H9 (cell line): ENCODE measurements around the gene DNAJC24. TPM values are rescaled to one million over a fixed set of nuclear protein-coding genes. Genes with fewer than 3 reads are reported as not detected.

Experiments used
- DNase-seq: peaks from one replicate; pipeline ENCODE4 v3.0.0-alpha.2; 2017
- H2AFZ ChIP-seq: one replicate; pipeline ENCODE4 v1.6.1; 2013; ENCODE audit warnings: mild to moderate bottlenecking, low read length, control low read depth, moderate library complexity
- H2AK5ac ChIP-seq: 2 replicates; pipeline ENCODE4 v1.6.1; 2013; ENCODE audit warnings: low read length, control low read depth, mixed read lengths; ENCODE audit not compliant: insufficient read length
- H2BK120ac ChIP-seq: one replicate; pipeline ENCODE4 v1.6.1; 2013; ENCODE audit warnings: low read depth, mild to moderate bottlenecking, low read length, control low read depth, inconsistent platforms; ENCODE audit not compliant: poor library complexity, severe bottlenecking
- H2BK12ac ChIP-seq: 2 replicates; pipeline ENCODE4 v1.6.1; 2013; ENCODE audit warnings: low read length, control low read depth, mixed read lengths, low read depth; ENCODE audit not compliant: insufficient read length
- H2BK15ac ChIP-seq: 2 replicates; pipeline ENCODE4 v1.6.1; 2013; ENCODE audit warnings: low read depth, low read length, control low read depth
- H2BK20ac ChIP-seq: one replicate; pipeline ENCODE4 v1.6.1; 2013; ENCODE audit warnings: low read depth, mild to moderate bottlenecking, low read length, control low read depth, inconsistent platforms; ENCODE audit not compliant: poor library complexity, severe bottlenecking
- H2BK5ac ChIP-seq: 2 replicates; pipeline ENCODE4 v1.6.1; 2013; ENCODE audit warnings: low read length, control low read depth, mixed read lengths; ENCODE audit not compliant: insufficient read length
- H3K14ac ChIP-seq: 2 replicates; pipeline ENCODE4 v1.6.1; 2013; ENCODE audit warnings: low read length, control low read depth; ENCODE audit not compliant: insufficient read depth
- H3K18ac ChIP-seq: 2 replicates; pipeline ENCODE4 v1.6.1; 2013; ENCODE audit warnings: low read depth, mild to moderate bottlenecking, mixed read lengths, low read length, control low read depth; ENCODE audit not compliant: insufficient read length
- H3K23ac ChIP-seq: 2 replicates; pipeline ENCODE4 v1.6.1; 2013; ENCODE audit warnings: low read length, control low read depth, mixed read lengths, low read depth; ENCODE audit not compliant: insufficient read length
- H3K23me2 ChIP-seq: 2 replicates; pipeline ENCODE4 v1.6.1; 2013; ENCODE audit warnings: low read depth, mild to moderate bottlenecking, mixed read lengths, low read length, control low read depth; ENCODE audit not compliant: insufficient read length, poor library complexity, severe bottlenecking
- H3K27ac ChIP-seq: 2 replicates; pipeline ENCODE4 v1.5.1; 2013; ENCODE audit warnings: low read length, control low read depth, mixed read lengths, low read depth; ENCODE audit not compliant: insufficient read length
- H3K27me3 ChIP-seq: 2 replicates; pipeline ENCODE4 v1.6.1; 2013; ENCODE audit warnings: low read length, control low read depth, inconsistent platforms; ENCODE audit not compliant: insufficient read depth
- H3K4ac ChIP-seq: 2 replicates; pipeline ENCODE4 v1.6.1; 2013; ENCODE audit warnings: low read depth, mild to moderate bottlenecking, control low read depth, inconsistent platforms, low read length, moderate library complexity
- H3K4me1 ChIP-seq: 2 replicates; pipeline ENCODE4 v1.6.1; 2013; ENCODE audit warnings: low read length, control low read depth, inconsistent platforms; ENCODE audit not compliant: insufficient read depth
- H3K4me2 ChIP-seq: 2 replicates; pipeline ENCODE4 v1.6.1; 2013; ENCODE audit warnings: low read length, control low read depth, mixed read lengths; ENCODE audit not compliant: insufficient read length, insufficient read depth
- H3K56ac ChIP-seq: 2 replicates; pipeline ENCODE4 v1.6.1; 2013; ENCODE audit warnings: low read depth, mild to moderate bottlenecking, mixed read lengths, low read length, control low read depth; ENCODE audit not compliant: insufficient read length
- H3K79me1 ChIP-seq: 2 replicates; pipeline ENCODE4 v1.6.1; 2013; ENCODE audit warnings: low read depth, mild to moderate bottlenecking, moderate library complexity, low read length, control low read depth, inconsistent platforms; ENCODE audit not compliant: insufficient read depth, poor library complexity, severe bottlenecking
- H3K79me2 ChIP-seq: 2 replicates; pipeline ENCODE4 v1.6.1; 2013; ENCODE audit warnings: low read length, control low read depth, inconsistent platforms; ENCODE audit not compliant: insufficient read depth
- H3K9ac ChIP-seq: 2 replicates; pipeline ENCODE4 v1.6.1; 2013; ENCODE audit warnings: low read length, control low read depth, mixed read lengths; ENCODE audit not compliant: insufficient read length; ENCODE audit errors: extremely low read depth
- H3K9me3 ChIP-seq: one replicate; pipeline ENCODE4 v1.6.1; 2013; ENCODE audit warnings: low read depth, low read length, inconsistent platforms; ENCODE audit not compliant: control insufficient read depth
- H3T11ph ChIP-seq: one replicate; pipeline ENCODE4 v1.6.1; 2013; ENCODE audit warnings: mild to moderate bottlenecking, low read length, control low read depth, inconsistent platforms
- H4K20me1 ChIP-seq: one replicate; pipeline ENCODE4 v1.6.1; 2013; ENCODE audit not compliant: control insufficient read depth, insufficient read length, insufficient read depth
- H4K5ac ChIP-seq: 2 replicates; pipeline ENCODE4 v1.6.1; 2013; ENCODE audit warnings: low read depth, mild to moderate bottlenecking, mixed read lengths, low read length, control low read depth; ENCODE audit not compliant: insufficient read length
- H4K8ac ChIP-seq: replicated peaks from 2 replicates; pipeline ENCODE4 v1.6.1; 2013; ENCODE audit warnings: low read length, control low read depth, mixed read lengths, low read depth; ENCODE audit not compliant: insufficient read length
- H4K91ac ChIP-seq: 2 replicates; pipeline ENCODE4 v1.6.1; 2013; ENCODE audit warnings: low read depth, mild to moderate bottlenecking, moderate library complexity, mixed read lengths, low read length, control low read depth; ENCODE audit not compliant: insufficient read length
- H3K27ac Mint-ChIP-seq, 3 experiments: 2 replicates in 2 of 3; 3 replicates in 1 of 3; pipeline ENCODE4 v1.8.0; 2020 to 2021; ENCODE audit warnings: mixed read lengths in 3 of 3, mild to moderate bottlenecking in 1 of 3, moderate library complexity in 1 of 3
- H3K27me3 Mint-ChIP-seq: 2 replicates; pipeline ENCODE4 v1.8.0; 2021; ENCODE audit warnings: low read depth, mild to moderate bottlenecking, moderate library complexity, mixed read lengths
- H3K36me3 Mint-ChIP-seq, 3 experiments: 2 replicates in 2 of 3; 3 replicates in 1 of 3; pipeline ENCODE4 v1.8.0; 2020 to 2021; ENCODE audit warnings: low read depth in 3 of 3, mixed read lengths in 3 of 3; ENCODE audit not compliant: insufficient read depth in 1 of 3
- H3K4me1 Mint-ChIP-seq, 2 experiments: 2 replicates each; pipeline ENCODE4 v1.8.0; 2020; ENCODE audit warnings: mixed read lengths in 2 of 2
- H3K4me3 Mint-ChIP-seq, 2 experiments: 2 replicates in 1 of 2; 3 replicates in 1 of 2; pipeline ENCODE4 v1.8.0; 2020 to 2021; ENCODE audit warnings: mild to moderate bottlenecking in 2 of 2, mixed read lengths in 2 of 2, moderate library complexity in 1 of 2
- H3K9me3 Mint-ChIP-seq, 2 experiments: 2 replicates in 1 of 2; 3 replicates in 1 of 2; pipeline ENCODE4 v1.8.0; 2020; ENCODE audit warnings: mild to moderate bottlenecking in 2 of 2, mixed read lengths in 2 of 2, moderate library complexity in 1 of 2
- WGBS: extraction: QIAGEN DNeasy Blood & Tissue Kit; methylation state at CpG from one replicate; pipeline ENCODE4 v1.1.7; 2013; ENCODE audit warnings: missing lambda C conversion rate, low lambda C conversion rate, mixed read lengths; ENCODE audit not compliant: insufficient read length; ENCODE audit errors: extremely low coverage; 5-methylcytosine and 5-hydroxymethylcytosine counted together
- total RNA-seq: library from RNA; stranded (reverse); gene quantifications from 2 replicates; pipeline ENCODE4 v1.2.1, GENCODE V29; 2021
- TF ChIP-seq, protein P1 (sequence below): fragments of 200-600 bp; sonication (generic); conservative IDR thresholded peaks from 3 replicates; pipeline ENCODE4 v1.8.0; 2021; ENCODE audit warnings: antibody characterized with exemption, mild to moderate bottlenecking

DNAJC24 gene
- total RNA-seq, 1 experiment from 2014 or later, result 16.7 TPM

DNA sequence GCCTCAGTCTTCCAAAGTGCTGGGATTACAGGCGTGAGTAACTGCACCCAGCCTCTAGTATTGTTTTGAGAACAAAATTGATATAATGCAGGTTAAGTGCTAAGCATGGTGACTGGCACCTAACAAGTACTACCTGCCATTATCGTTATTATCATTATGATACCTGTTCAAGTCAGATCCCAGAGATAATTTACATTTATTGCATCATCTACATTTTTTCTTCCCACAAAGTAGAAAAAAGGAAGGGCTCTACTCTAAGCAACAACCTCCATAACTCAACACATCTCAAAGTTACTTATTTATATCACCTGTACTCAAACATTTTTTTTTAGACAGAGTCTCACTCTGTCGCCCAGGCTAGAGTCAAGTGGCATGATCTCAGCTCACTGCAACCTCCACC lies 42.2 kb upstream of the DNAJC24 start:
- Histone ChIP-seq H2AK5ac (no peak overlapping the region), H2BK20ac (no peak overlapping the region), H3K27ac (no peak overlapping the region), H3K4ac (no peak overlapping the region), H2BK15ac (no peak overlapping the region), H4K5ac (no peak overlapping the region), H4K91ac (no peak overlapping the region), H2BK5ac (no peak overlapping the region), H3K23me2 (no peaks in the 10 kb centered on the region), H2BK12ac (no peak overlapping the region), H3K56ac (no peak overlapping the region), H3K9me3 (no peaks in the 10 kb centered on the region), H3K9ac (no peak overlapping the region), H3K4me1 (no peaks in the 10 kb centered on the region), H4K20me1 (no peaks in the 10 kb centered on the region), H3K23ac (no peak overlapping the region), H3K79me1 (no peaks in the 10 kb centered on the region), H4K8ac (no peak overlapping the region), H3K18ac (no peak overlapping the region), H3K4me2 (no peak overlapping the region), H2AFZ (no peak overlapping the region), H3K27me3 (no peaks in the 10 kb centered on the region), H2BK120ac (no peak overlapping the region), H3K79me2 (no peaks in the 10 kb centered on the region), H3K14ac (no peak overlapping the region), H3T11ph (no peak overlapping the region)
- DNase-seq, result no peak
- Mint-ChIP-seq H3K9me3 (peaks cover 10 to 12% of the 10 kb centered on the region in 2 experiments; a peak in 4 of 5 replicates), H3K27ac (no peak overlapping the region; a peak in 1 of 7 replicates), H3K27me3 (no peaks in the 10 kb centered on the region; the same call in none of the 2 replicates), H3K4me3 (no peak overlapping the region), H3K36me3 (peaks cover 0 to under 1% (median 0%) of the 10 kb centered on the region in 3 experiments; a peak in 4 of 7 replicates), H3K4me1 (no peaks in the 10 kb centered on the region)
- TF ChIP-seq, protein P1, sequence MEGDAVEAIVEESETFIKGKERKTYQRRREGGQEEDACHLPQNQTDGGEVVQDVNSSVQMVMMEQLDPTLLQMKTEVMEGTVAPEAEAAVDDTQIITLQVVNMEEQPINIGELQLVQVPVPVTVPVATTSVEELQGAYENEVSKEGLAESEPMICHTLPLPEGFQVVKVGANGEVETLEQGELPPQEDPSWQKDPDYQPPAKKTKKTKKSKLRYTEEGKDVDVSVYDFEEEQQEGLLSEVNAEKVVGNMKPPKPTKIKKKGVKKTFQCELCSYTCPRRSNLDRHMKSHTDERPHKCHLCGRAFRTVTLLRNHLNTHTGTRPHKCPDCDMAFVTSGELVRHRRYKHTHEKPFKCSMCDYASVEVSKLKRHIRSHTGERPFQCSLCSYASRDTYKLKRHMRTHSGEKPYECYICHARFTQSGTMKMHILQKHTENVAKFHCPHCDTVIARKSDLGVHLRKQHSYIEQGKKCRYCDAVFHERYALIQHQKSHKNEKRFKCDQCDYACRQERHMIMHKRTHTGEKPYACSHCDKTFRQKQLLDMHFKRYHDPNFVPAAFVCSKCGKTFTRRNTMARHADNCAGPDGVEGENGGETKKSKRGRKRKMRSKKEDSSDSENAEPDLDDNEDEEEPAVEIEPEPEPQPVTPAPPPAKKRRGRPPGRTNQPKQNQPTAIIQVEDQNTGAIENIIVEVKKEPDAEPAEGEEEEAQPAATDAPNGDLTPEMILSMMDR, result no peak
- WGBS, result no CpG with 5 or more reads among the region's 3 CpGs
